ENCODE results near the gene SETD2. TPM values are rescaled to one million over a fixed set of nuclear protein-coding genes. Genes with fewer than 3 reads are reported as not detected.

SETD2 gene
- total RNA-seq, 1 donor from 2014 or later, result 49.3 TPM

DNA sequence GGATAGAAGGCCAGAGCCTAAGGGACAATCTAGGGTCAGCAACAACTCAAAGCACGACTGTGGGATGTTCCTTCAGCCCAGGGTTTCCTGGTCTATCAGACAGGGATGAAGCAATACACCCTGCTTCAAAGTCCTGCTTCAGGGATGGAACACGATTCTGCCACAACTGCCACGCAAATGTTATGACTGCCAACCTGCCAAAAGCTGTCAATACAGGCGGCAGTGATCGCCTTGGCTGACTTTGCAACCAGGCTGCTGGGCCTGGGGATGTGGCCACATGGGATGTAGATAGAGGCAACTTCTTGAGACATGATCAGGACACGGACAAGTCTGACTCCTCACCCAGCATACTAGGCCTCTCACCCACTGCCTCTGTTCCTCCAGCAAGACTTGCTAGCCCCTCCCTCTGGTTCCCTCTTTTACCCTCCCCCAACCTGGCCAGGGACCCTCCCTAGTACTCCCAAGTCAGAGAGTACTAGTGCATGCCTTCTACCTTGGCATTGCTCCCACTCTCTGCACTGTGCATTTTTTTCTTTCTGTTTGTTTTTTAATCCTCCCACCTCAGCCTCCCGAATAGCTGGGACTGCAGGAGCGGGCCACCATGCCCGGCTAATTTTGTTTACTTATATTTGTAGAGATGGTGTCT is 195.0 kb downstream of the SETD2 start:
- intact Hi-C loops (cut with micrococcal nuclease), result no loop called here

DNA sequence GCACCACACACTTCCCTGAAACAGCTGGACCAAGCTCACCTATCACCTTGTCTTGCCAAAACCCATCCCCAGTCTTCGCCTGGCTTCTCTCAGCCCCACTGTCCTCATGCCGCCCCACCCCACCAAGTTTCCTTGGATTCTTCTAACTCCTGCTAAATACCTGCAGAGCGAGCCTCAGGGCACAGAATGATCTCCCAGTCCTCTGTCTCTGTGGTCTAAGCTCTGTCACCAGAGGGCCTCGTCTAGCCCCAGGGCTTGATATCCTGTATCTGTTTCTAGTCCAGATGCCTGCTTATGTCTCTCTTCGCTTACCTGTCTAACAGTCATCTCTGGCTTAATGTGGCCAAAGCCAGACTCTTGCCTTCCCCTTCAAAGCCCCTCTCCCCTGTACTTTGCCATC is 197.1 kb downstream of the SETD2 start:
- intact Hi-C loops (cut with micrococcal nuclease), result loop anchor here (1.0 kb wide), 1 partner anchor 70 kb away; no protein-coding TSS in a partner anchor

Other genes with a start within 250 kb of the SETD2 start
- 62.3 and 62.5 TPM in 2 replicates for gene CCDC12, start 187.4 kb downstream of the SETD2 start, total RNA-seq
- 299 and 303 TPM in 2 replicates for gene NBEAL2, start 184.4 kb downstream of the SETD2 start, total RNA-seq
- 2.0 and 3.1 TPM in 2 replicates for gene KIF9, start 118.7 kb upstream of the SETD2 start, total RNA-seq
- gene KLHL18, start 118.8 kb upstream of the SETD2 start, total RNA-seq, result 28.2 and 31.8 TPM in 2 replicates
- gene PTPN23, start 216.9 kb upstream of the SETD2 start, total RNA-seq, result 37.6 and 40.6 TPM in 2 replicates